ENCODE results near the gene PCSK1.

DNA sequence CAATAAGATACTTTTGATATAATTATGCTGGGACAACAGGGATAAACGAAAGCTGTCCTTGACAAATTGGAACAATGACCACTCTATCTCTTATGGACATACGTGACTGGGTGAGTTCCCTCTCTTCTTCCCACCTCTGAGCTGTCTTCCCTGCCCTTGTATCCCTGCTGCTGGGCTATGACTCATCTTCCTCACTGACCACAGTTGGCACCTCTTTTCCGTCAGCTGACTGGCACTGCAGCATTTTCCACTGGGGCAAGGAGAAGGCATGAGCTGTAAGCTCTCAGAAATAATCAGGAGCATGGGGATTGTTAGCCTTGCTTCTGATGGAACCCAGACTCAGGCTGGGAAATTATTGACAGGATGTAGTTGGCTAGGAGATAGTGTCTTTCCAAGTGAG, 48.7 kb downstream of the PCSK1 start:
- TF ChIP-seq, protein P1, sequence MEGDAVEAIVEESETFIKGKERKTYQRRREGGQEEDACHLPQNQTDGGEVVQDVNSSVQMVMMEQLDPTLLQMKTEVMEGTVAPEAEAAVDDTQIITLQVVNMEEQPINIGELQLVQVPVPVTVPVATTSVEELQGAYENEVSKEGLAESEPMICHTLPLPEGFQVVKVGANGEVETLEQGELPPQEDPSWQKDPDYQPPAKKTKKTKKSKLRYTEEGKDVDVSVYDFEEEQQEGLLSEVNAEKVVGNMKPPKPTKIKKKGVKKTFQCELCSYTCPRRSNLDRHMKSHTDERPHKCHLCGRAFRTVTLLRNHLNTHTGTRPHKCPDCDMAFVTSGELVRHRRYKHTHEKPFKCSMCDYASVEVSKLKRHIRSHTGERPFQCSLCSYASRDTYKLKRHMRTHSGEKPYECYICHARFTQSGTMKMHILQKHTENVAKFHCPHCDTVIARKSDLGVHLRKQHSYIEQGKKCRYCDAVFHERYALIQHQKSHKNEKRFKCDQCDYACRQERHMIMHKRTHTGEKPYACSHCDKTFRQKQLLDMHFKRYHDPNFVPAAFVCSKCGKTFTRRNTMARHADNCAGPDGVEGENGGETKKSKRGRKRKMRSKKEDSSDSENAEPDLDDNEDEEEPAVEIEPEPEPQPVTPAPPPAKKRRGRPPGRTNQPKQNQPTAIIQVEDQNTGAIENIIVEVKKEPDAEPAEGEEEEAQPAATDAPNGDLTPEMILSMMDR (conservative IDR thresholded peaks at IDR 0.05; ENCODE audit: low read length) = no peak
- no peak for TF ChIP-seq EZH2phosphoT487 (IDR thresholded peaks at IDR 0.05; ENCODE audit: borderline replicate concordance)

Measured in Loucy (cell line).